Measurements from ENCODE around the gene RNF166. TPM values are rescaled to one million over a fixed set of nuclear protein-coding genes. Genes with fewer than 3 reads are reported as not detected.

Gene RNF166
- total and polyA plus RNA-seq, 2 of the 13 experiments (the other 11 are each of a cell fraction or from before 2014, with no cell fraction given): 21.4 to 23.0 TPM

- 0 out of 2 replicates have a peak, but pooled peaks have one; percentile 75 for TF ChIP-seq TRAFD1 (CRISPR knock-in tag; IDR thresholded peaks at IDR 0.05; ENCODE audit: borderline replicate concordance)
- TF ChIP-seq ZNF280D (CRISPR knock-in tag; IDR thresholded peaks at IDR 0.05): no peak
- TF ChIP-seq SAFB2 (CRISPR knock-in tag; IDR thresholded peaks at IDR 0.05; ENCODE audit: borderline replicate concordance, low read depth): 0 out of 2 replicates have a peak, but pooled peaks have one; percentile 78
- no peak for TF ChIP-seq ATM (IDR thresholded peaks at IDR 0.05; ENCODE audit: borderline replicate concordance)
- 0 out of 2 replicates have a peak, but pooled peaks have one; percentile 89 for TF ChIP-seq PRMT3 (CRISPR knock-in tag; IDR thresholded peaks at IDR 0.05; ENCODE audit: borderline replicate concordance, low read depth)
- TF ChIP-seq ZNF878 (CRISPR knock-in tag; IDR thresholded peaks at IDR 0.05): peak; percentile 64; the same call in 1 of the 2 replicates
- no peak for TF ChIP-seq ZNF563 (CRISPR knock-in tag; IDR thresholded peaks at IDR 0.05)
- TF ChIP-seq HIVEP1 (CRISPR knock-in tag; IDR thresholded peaks at IDR 0.05): 0 out of 2 replicates have a peak, but pooled peaks have one; percentile 39
- 0 out of 2 replicates have a peak, but pooled peaks have one; percentile 15 for TF ChIP-seq AHR (CRISPR knock-in tag; IDR thresholded peaks at IDR 0.05)
- TF ChIP-seq MTERF4 (CRISPR knock-in tag; IDR thresholded peaks at IDR 0.05): peak; percentile 56; the same call in 1 of the 2 replicates
- peak; percentile 15; the same call in 1 of the 2 replicates for TF ChIP-seq NR0B2 (CRISPR knock-in tag; IDR thresholded peaks at IDR 0.05)
- TF ChIP-seq ZNF770 (CRISPR knock-in tag; IDR thresholded peaks at IDR 0.05): peak; percentile 99
- TF ChIP-seq ZNF619 (CRISPR knock-in tag; IDR thresholded peaks at IDR 0.05): no peak
Observed at GRCh38 chr16:88662222-88662842, 43.9 kb downstream of the RNF166 start (continued).
